Left lung (tissue), 10 donors: ENCODE data around the gene ASPHD2. TPM values are rescaled to one million over a fixed set of nuclear protein-coding genes. Genes with fewer than 3 reads are reported as not detected.

Experiments
- ATAC-seq: fragments of 200-7000 bp; cut with Tn5 transposase; one replicate; pipeline ENCODE4 v1.9.1; 2020; ENCODE audit warnings: moderate library complexity
- DNase-seq, 4 donors: peaks; one replicate each; pipeline ENCODE4 v3.0.0-alpha.2; 2013 to 2020
- H3K27ac ChIP-seq, 2 donors: fragments of 200-600 bp; sonication (generic) in 1 of 2; one replicate each; pipeline versions ENCODE4 v1.5.0 to v1.8.0; 2020 to 2021
- H3K27me3 ChIP-seq, 2 donors: fragments of 200-600 bp; sonication (generic) in 1 of 2; one replicate each; pipeline versions ENCODE4 v1.5.0 to v1.8.0; 2020 to 2021
- H3K36me3 ChIP-seq, 2 donors: fragments of 200-600 bp; sonication (generic) in 1 of 2; one replicate each; pipeline versions ENCODE4 v1.5.0 to v1.8.0; 2020 to 2021
- H3K4me1 ChIP-seq, 2 donors: fragments of 200-600 bp; one replicate each; pipeline ENCODE4 v1.8.0; 2021
- H3K4me3 ChIP-seq, 2 donors: fragments of 200-600 bp; sonication (generic) in 1 of 2; one replicate each; pipeline versions ENCODE4 v1.5.0 to v1.8.0; 2020 to 2021; ENCODE audit warnings: mild to moderate bottlenecking in 1 of 2
- H3K9me3 ChIP-seq, 2 donors: fragments of 200-600 bp; sonication (generic) in 1 of 2; one replicate each; pipeline versions ENCODE4 v1.5.0 to v1.8.0; 2020 to 2021
- CTCF ChIP-seq, 2 donors: fragments of 200-600 bp; sonication (generic) in 1 of 2; IDR thresholded peaks; one replicate each; pipeline versions ENCODE4 v1.5.0 to v1.8.0; 2021; ENCODE audit warnings: antibody characterized with exemption in 2 of 2
- intact Hi-C, 2 donors: fragments of 100-400 bp; cut with DNase I; formaldehyde crosslinking; loops; one replicate each; pipeline versions ENCODE4 v1.11.2 to v1.14.2; 2022
- polyA plus RNA-seq, 6 donors: library from polyadenylated mRNA; unstranded; fragments of 120-200 nt; gene quantifications; one replicate each; pipeline ENCODE4 v1.2.1, GENCODE V29; 2013; ENCODE audit not compliant: insufficient read length in 6 of 6
- total RNA-seq, 2 donors: library from RNA; stranded (reverse); fragmentation: NEBNext Ultra II Directional; extraction: Animal tissue kit (Norgen Biotek cat#: 25700); gene quantifications; one replicate each; pipeline ENCODE4 v1.2.1, GENCODE V29; 2021
- donor health status: DM: no; HTN: yes; CAD: no.
- donor health status: DM: no; HTN: no; CAD: no.

ASPHD2 gene
- total and polyA plus RNA-seq, 8 donors = 0.38 to 2.1 (median 0.60) TPM

DNA sequence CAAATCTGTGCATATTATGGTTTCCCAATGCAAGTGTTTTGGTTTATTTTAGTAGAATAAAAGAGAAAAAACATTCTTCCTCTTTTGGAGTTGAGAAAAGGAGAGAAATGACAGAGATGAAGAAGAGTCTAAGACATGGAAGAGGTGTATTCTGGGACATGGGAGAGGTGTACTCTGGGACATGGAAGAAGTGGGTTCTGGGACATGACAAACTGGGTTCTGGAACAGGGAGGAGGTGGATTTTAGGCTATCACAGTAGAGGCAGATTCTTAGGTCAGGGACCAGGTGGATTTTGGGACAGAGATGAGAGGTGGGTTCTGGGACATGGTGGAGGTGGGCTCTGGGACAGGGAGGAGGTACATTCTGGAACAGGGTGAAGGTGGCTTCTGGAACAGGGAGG, 2.1 kb upstream of the ASPHD2 start:
- Histone ChIP-seq H3K36me3 (no peaks in the 10 kb centered on the region), H3K9me3 (peaks cover 0 to 15% of the 10 kb centered on the region in 2 donors), H3K27me3 (no peaks in the 10 kb centered on the region), H3K27ac (no peak overlapping the region), H3K4me1 (peaks cover 0 to 24% of the 10 kb centered on the region in 2 donors), H3K4me3 (no peak overlapping the region)
- no peak for TF ChIP-seq CTCF (IDR thresholded peaks at IDR 0.05)
- intact Hi-C loops = no loop called here
- ATAC-seq (no peak), DNase-seq (no peak)

- Histone ChIP-seq H3K27ac (peak overlapping the region in 1 of 2 donors; percentile 28), H3K36me3 (peaks cover 0 to 9% of the 10 kb centered on the region in 2 donors), H3K27me3 (no peaks in the 10 kb centered on the region), H3K4me3 (peak overlapping the region; percentile 25 to 59), H3K4me1 (peaks cover 0 to 30% of the 10 kb centered on the region in 2 donors), H3K9me3 (no peaks in the 10 kb centered on the region)
- peak in 1 of 4 donors; percentile 82 for DNase-seq
- intact Hi-C loops = no loop called here
- no peak for TF ChIP-seq CTCF (IDR thresholded peaks at IDR 0.05)
- no peak for ATAC-seq
Measured at GRCh38 chr22:26429458-26430286, 612 bp downstream of the ASPHD2 start.

DNA sequence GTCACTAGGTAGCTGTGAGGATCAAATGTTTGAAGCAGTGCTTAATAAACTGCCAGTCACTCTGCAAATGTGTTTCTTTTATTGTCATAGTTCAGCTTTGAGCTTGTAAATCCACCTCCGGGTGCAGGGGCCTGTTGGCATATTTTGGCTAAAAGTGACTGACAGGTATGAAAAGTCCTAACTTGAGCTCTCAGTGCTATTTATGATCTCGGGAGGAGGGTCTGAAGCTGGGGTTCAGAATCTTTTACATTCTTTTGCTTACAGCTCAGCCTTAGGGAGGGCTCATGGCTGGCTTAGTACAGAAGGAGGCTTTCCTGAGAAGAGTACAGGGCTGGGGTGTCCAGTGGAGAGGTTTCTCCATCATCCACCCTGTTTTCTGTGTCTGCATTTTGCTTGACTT, 1.5 kb downstream of the ASPHD2 start:
- Histone ChIP-seq H3K27me3 (no peaks in the 10 kb centered on the region), H3K4me3 (no peak overlapping the region), H3K27ac (no peak overlapping the region), H3K4me1 (peaks cover 0 to 34% of the 10 kb centered on the region in 2 donors), H3K36me3 (peaks cover 0 to 9% of the 10 kb centered on the region in 2 donors), H3K9me3 (no peaks in the 10 kb centered on the region)
- DNase-seq = no peak
- intact Hi-C loops = no loop called here
- ATAC-seq = no peak
- TF ChIP-seq CTCF (IDR thresholded peaks at IDR 0.05) = no peak

GRCh38 chr22:26431261-26431995, 2.4 kb downstream of the ASPHD2 start:
- no peak overlapping the region for H3K27ac ChIP-seq
- no peaks in the 10 kb centered on the region for H3K27me3 ChIP-seq
- H3K9me3 ChIP-seq = no peaks in the 10 kb centered on the region
- intact Hi-C loops = no loop called here
- H3K4me1 ChIP-seq = peaks cover 0 to 34% of the 10 kb centered on the region in 2 donors
- DNase-seq (no peak), ATAC-seq (no peak)
- TF ChIP-seq CTCF (IDR thresholded peaks at IDR 0.05) = no peak
- no peak overlapping the region for H3K4me3 ChIP-seq
- H3K36me3 ChIP-seq = peaks cover 0 to 9% of the 10 kb centered on the region in 2 donors
